ENCODE results near the gene PSEN1.

The PSEN1 gene

GRCh38 chr14:73272393-73272792 is 136.1 kb downstream of the PSEN1 start:
- DNase-seq, result no peak

Data from hypothalamus (tissue), 51 donors.